HepG2 (cell line): ENCODE measurements around the gene GOLGA7B. TPM values are rescaled to one million over a fixed set of nuclear protein-coding genes. Genes with fewer than 3 reads are reported as not detected.

ENCODE experiments used
- ATAC-seq: fragments of 200-7000 bp; cut with Tn5 transposase; 3 replicates; pipeline ENCODE4 v1.9.1; 2020; ENCODE audit warnings: mild to moderate bottlenecking, moderate library complexity
- BruUV-seq: library from RNA; stranded (reverse); fragments of 400-500 nt; replicated peaks from 2 replicates; lab custom pipeline; 2021; lab: Mats Ljungman, UMichigan
- CTCF ChIA-PET: fragments of 300-600 bp; formaldehyde crosslinking; extraction: SDS; loops from one replicate; lab custom pipeline; 2021; ENCODE audit warnings: low total read pairs, inconsistent platforms, low intra/inter-chr PET ratio; lab: Yijun Ruan, JAX
- POLR2A ChIA-PET: fragments of 350-600 bp; sonication (Branson Sonifier 250); formaldehyde crosslinking; loops from one replicate; lab custom pipeline; 2020; ENCODE audit warnings: antibody characterized with exemption, inconsistent platforms; lab: Yijun Ruan, JAX
- DNase-seq: peaks from one replicate; pipeline ENCODE4 v3.0.0-alpha.2; 2015; ENCODE audit warnings: low spot score
- FAIRE-seq: peaks from 3 replicates; lab custom pipeline; 2011; peaks lifted over from hg19 to GRCh38; lab: Jason Lieb, UNC
- H2AFZ ChIP-seq: one replicate; pipeline ENCODE4 v1.6.1; 2011; ENCODE audit warnings: low read length, inconsistent platforms
- H3K27ac ChIP-seq: fragments of 300-600 bp; 3 replicates; pipeline ENCODE4 v1.8.0; 2011; ENCODE audit warnings: mixed run types, mild to moderate bottlenecking, mixed read lengths, low read length, inconsistent platforms; ENCODE audit not compliant: insufficient read depth; ENCODE audit errors: extremely low read length
- H3K27me3 ChIP-seq, 2 experiments: fragments of 200-600 bp in 1 of 2; 2 replicates in 1 of 2; 3 replicates in 1 of 2; pipeline versions ENCODE4 v1.6.0 to v1.8.0; 2011; ENCODE audit warnings: low read length in 2 of 2, mild to moderate bottlenecking in 2 of 2, moderate library complexity in 2 of 2, inconsistent platforms in 1 of 2; ENCODE audit not compliant: insufficient read depth in 2 of 2, control insufficient read depth in 1 of 2
- H3K36me3 ChIP-seq, 2 experiments: fragments of 200-600 bp in 1 of 2; replicated peaks in 1 of 2; 2 replicates in 1 of 2; 3 replicates in 1 of 2; pipeline versions ENCODE4 v1.5.1 to v1.8.0; 2011; ENCODE audit warnings: low read length in 2 of 2, inconsistent platforms in 1 of 2; ENCODE audit not compliant: insufficient read depth in 2 of 2, control insufficient read depth in 1 of 2
- H3K4me1 ChIP-seq: 2 replicates; pipeline ENCODE4 v1.5.1; 2012; ENCODE audit warnings: low read length, inconsistent platforms; ENCODE audit not compliant: insufficient read depth
- H3K4me2 ChIP-seq: 2 replicates; pipeline ENCODE4 v1.6.0; 2011; ENCODE audit warnings: low read depth, low read length, inconsistent platforms
- H3K4me3 ChIP-seq, 3 experiments: fragments of 200-600 bp in 1 of 3; sonication (generic), shearing (Covaris generic) in 1 of 3; replicated peaks in 1 of 3; 2 replicates each; pipeline ENCODE4 v1.5.1; 2011 to 2016; ENCODE audit warnings: low read length in 3 of 3, inconsistent platforms in 2 of 3, low read depth in 2 of 3, mild to moderate bottlenecking in 2 of 3, control low read depth in 1 of 3, mixed read lengths in 1 of 3; ENCODE audit not compliant: insufficient read depth in 1 of 3
- H3K79me2 ChIP-seq: one replicate; pipeline ENCODE4 v1.6.1; 2011; ENCODE audit warnings: low read length, inconsistent platforms; ENCODE audit not compliant: insufficient read depth
- H3K9ac ChIP-seq: 2 replicates; pipeline ENCODE4 v1.6.0; 2011; ENCODE audit warnings: mild to moderate bottlenecking, low read depth, low read length, inconsistent platforms; ENCODE audit not compliant: insufficient read depth
- H3K9me3 ChIP-seq: 2 replicates; pipeline ENCODE4 v1.5.1; 2012; ENCODE audit warnings: mild to moderate bottlenecking, low read length
- H4K20me1 ChIP-seq: 2 replicates; pipeline ENCODE4 v1.6.0; 2011; ENCODE audit warnings: inconsistent platforms, mild to moderate bottlenecking, low read length, moderate library complexity; ENCODE audit not compliant: insufficient read depth
- PAX8 ChIP-seq: sonication (generic); formaldehyde crosslinking; IDR thresholded peaks from 2 replicates; pipeline ENCODE4 v1.8.0; 2022; ENCODE audit warnings: mild to moderate bottlenecking, missing genetic modification reagents, borderline replicate concordance
- ZNF550 ChIP-seq: sonication (generic); formaldehyde crosslinking; IDR thresholded peaks from 2 replicates; pipeline ENCODE4 v1.4.0; 2020; ENCODE audit warnings: mild to moderate bottlenecking, missing genetic modification reagents, borderline replicate concordance
- ZNF768 ChIP-seq: sonication (generic); formaldehyde crosslinking; IDR thresholded peaks from 2 replicates; pipeline ENCODE4 v1.4.0; 2020; ENCODE audit warnings: missing genetic modification reagents
- WGBS: methylation state at CpG from one replicate; pipeline ENCODE4 v1.1.6; 2017; ENCODE audit warnings: low lambda C conversion rate; 5-methylcytosine and 5-hydroxymethylcytosine counted together
- in situ Hi-C: cut with HindIII; loops from 2 replicates; pipeline ENCODE4 v1.10.0; 2017; ENCODE audit warnings: low pct_unique_long_range_greater_than_20kb; ENCODE audit not compliant: extremely low pct_ligation_motif_present
- intact Hi-C: fragments of 100-400 bp; cut with micrococcal nuclease; formaldehyde crosslinking; loops from one replicate; pipeline ENCODE4 v1.10.0; 2022; ENCODE audit not compliant: unreplicated experiment
- polyA plus RNA-seq, 8 experiments: library from polyadenylated mRNA; depleted of rRNA in 3 of 8; stranded (reverse) in 7 of 8; unstranded in 1 of 8; fragments of >200 nt; fragmentation: Illumina TruSeq in 4 of 8; extraction: Trizol in 4 of 8; gene quantifications; 2 replicates each; pipeline versions ENCODE4 v1.2.1 to v1.2.3, GENCODE V29; 2011 to 2016; ENCODE audit warnings: low read depth in 4 of 8, missing spikeins in 1 of 8, mixed read lengths in 1 of 8; ENCODE audit not compliant: insufficient read depth in 1 of 8
- total RNA-seq, 5 experiments: library from RNA; depleted of rRNA; stranded (reverse); fragments of >200 nt; fragmentation: Illumina TruSeq; extraction: Trizol; gene quantifications; 2 replicates each; pipeline ENCODE4 v1.2.3, GENCODE V29; 2016; ENCODE audit warnings: low read depth in 1 of 5
- TF ChIP-seq, protein P1 (sequence below): sonication (generic); formaldehyde crosslinking; IDR thresholded peaks from 2 replicates; pipeline ENCODE4 v1.8.1; 2023; ENCODE audit warnings: missing genetic modification reagents, inconsistent platforms, borderline replicate concordance
- TF ChIP-seq, protein P2 (sequence below): sonication (generic); formaldehyde crosslinking; IDR thresholded peaks from 2 replicates; pipeline ENCODE4; 2020; ENCODE audit warnings: missing genetic modification reagents, mild to moderate bottlenecking, borderline replicate concordance

The GOLGA7B gene
- total and polyA plus RNA-seq, 2 of the 13 experiments (the other 11 are each of a cell fraction or from before 2014, with no cell fraction given): not detected

DNA sequence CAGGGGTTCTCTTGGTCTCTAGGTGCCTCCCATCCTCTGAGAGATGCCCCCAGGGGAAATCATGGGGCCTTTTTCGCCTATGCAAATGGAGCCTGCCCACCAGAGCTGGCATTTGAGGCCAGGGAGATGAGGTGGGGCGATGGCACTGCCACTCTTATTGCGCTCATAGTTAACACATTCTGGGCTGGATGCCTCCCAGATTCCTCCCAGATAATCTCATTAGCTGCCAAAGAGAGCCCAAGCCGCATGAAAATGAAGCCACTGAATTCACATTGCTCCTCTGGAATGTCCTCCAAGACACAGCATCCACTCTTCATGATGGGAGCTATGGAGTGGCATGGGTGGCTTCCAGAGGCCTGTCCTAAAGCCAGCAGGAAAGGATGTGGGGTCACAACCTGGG is 61.0 kb downstream of the GOLGA7B start:
- ATAC-seq (no peak), DNase-seq (no peak), FAIRE-seq (no peak)
- H3K4me2 ChIP-seq: no peak overlapping the region
- no peak overlapping the region for H3K27ac ChIP-seq
- H3K9me3 ChIP-seq: no peaks in the 10 kb centered on the region
- H3K4me1 ChIP-seq: no peaks in the 10 kb centered on the region
- H3K27me3 ChIP-seq: peaks cover 7 to 52% of the 10 kb centered on the region in 2 experiments; a peak in 3 of 5 replicates
- POLR2A ChIA-PET: no interaction called here
- no peak overlapping the region for H2AFZ ChIP-seq
- no peaks in the 10 kb centered on the region for H3K36me3 ChIP-seq
- TF ChIP-seq, protein P1, sequence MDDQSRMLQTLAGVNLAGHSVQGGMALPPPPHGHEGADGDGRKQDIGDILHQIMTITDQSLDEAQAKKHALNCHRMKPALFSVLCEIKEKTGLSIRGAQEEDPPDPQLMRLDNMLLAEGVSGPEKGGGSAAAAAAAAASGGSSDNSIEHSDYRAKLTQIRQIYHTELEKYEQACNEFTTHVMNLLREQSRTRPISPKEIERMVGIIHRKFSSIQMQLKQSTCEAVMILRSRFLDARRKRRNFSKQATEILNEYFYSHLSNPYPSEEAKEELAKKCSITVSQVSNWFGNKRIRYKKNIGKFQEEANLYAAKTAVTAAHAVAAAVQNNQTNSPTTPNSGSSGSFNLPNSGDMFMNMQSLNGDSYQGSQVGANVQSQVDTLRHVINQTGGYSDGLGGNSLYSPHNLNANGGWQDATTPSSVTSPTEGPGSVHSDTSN: no peak
- TF ChIP-seq, protein P2, sequence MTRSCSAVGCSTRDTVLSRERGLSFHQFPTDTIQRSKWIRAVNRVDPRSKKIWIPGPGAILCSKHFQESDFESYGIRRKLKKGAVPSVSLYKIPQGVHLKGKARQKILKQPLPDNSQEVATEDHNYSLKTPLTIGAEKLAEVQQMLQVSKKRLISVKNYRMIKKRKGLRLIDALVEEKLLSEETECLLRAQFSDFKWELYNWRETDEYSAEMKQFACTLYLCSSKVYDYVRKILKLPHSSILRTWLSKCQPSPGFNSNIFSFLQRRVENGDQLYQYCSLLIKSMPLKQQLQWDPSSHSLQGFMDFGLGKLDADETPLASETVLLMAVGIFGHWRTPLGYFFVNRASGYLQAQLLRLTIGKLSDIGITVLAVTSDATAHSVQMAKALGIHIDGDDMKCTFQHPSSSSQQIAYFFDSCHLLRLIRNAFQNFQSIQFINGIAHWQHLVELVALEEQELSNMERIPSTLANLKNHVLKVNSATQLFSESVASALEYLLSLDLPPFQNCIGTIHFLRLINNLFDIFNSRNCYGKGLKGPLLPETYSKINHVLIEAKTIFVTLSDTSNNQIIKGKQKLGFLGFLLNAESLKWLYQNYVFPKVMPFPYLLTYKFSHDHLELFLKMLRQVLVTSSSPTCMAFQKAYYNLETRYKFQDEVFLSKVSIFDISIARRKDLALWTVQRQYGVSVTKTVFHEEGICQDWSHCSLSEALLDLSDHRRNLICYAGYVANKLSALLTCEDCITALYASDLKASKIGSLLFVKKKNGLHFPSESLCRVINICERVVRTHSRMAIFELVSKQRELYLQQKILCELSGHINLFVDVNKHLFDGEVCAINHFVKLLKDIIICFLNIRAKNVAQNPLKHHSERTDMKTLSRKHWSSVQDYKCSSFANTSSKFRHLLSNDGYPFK (CRISPR knock-in tag): no peak
- BruUV-seq: no TSS peak
- WGBS: 0% methylated on average over 4 of the region's 4 CpGs
- H3K9ac ChIP-seq: no peak overlapping the region
- CTCF ChIA-PET: no interaction called here
- H4K20me1 ChIP-seq: 0 out of 2 replicates have a peak, but pooled peaks cover 6% of the 10 kb centered on the region
- in situ Hi-C loops (loop anchor here (25.0 kb wide), 1 partner anchor 402 kb away; no protein-coding TSS in a partner anchor), intact Hi-C loops (no loop called here)
- no peak overlapping the region for H3K4me3 ChIP-seq
- H3K79me2 ChIP-seq: no peaks in the 10 kb centered on the region

DNA sequence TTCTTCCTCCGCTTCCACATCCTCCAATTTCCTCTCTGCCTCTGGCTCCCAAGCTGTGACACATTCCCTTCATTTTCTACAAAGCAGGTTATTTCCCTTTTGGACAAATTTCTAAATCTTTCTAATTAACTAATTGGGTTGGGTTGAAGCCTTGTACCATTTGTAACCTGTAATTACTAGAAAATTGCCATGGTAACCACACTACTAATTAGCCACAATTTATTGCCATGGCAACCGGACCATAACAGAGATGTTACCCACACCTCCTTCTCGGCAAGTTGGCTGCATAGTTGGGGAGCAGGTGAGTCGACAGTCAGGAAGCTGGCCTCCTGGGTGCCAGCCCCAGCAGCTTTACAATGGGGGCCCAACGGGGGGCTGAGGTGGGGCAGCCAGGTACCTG is 61.6 kb downstream of the GOLGA7B start:
- Histone ChIP-seq H3K4me2 (no peak overlapping the region), H3K27me3 (peaks cover 4 to 46% of the 10 kb centered on the region in 2 experiments; a peak in 3 of 5 replicates), H3K27ac (no peak overlapping the region), H3K4me3 (no peak overlapping the region), H3K4me1 (no peaks in the 10 kb centered on the region), H3K9me3 (no peaks in the 10 kb centered on the region), H3K9ac (no peak overlapping the region), H4K20me1 (0 out of 2 replicates have a peak, but pooled peaks cover 6% of the 10 kb centered on the region), H3K36me3 (no peaks in the 10 kb centered on the region), H3K79me2 (no peaks in the 10 kb centered on the region), H2AFZ (no peak overlapping the region)
- in situ Hi-C loops: loop anchor here (25.0 kb wide), 1 partner anchor 401 kb away; no protein-coding TSS in a partner anchor
- DNase-seq: no peak
- FAIRE-seq: no peak
- TF ChIP-seq ZNF550 (CRISPR knock-in tag): no peak
- TF ChIP-seq PAX8 (CRISPR knock-in tag): no peak
- TF ChIP-seq ZNF768 (CRISPR knock-in tag): no peak
- CTCF ChIA-PET: no interaction called here
- 0% methylated on average over 4 of the region's 5 CpGs for WGBS
- POLR2A ChIA-PET: no interaction called here
- BruUV-seq: no TSS peak
- intact Hi-C loops: no loop called here
- no peak for ATAC-seq
